HEK293T (cell line): ENCODE results near the gene MT1F.

ENCODE experiments used
- ARNT ChIP-seq: fragments of 450-650 bp; IDR thresholded peaks from 2 replicates; pipeline ENCODE4 v1.6.1; 2017; ENCODE audit warnings: mild to moderate bottlenecking
- NFRKB ChIP-seq: fragments of 450-650 bp; IDR thresholded peaks from 2 replicates; pipeline ENCODE4 v1.6.1; 2016; ENCODE audit warnings: mild to moderate bottlenecking, moderate library complexity
- SUZ12 ChIP-seq: fragments of 450-650 bp; IDR thresholded peaks from 2 replicates; pipeline ENCODE4 v1.6.1; 2016; ENCODE audit warnings: mild to moderate bottlenecking

DNA sequence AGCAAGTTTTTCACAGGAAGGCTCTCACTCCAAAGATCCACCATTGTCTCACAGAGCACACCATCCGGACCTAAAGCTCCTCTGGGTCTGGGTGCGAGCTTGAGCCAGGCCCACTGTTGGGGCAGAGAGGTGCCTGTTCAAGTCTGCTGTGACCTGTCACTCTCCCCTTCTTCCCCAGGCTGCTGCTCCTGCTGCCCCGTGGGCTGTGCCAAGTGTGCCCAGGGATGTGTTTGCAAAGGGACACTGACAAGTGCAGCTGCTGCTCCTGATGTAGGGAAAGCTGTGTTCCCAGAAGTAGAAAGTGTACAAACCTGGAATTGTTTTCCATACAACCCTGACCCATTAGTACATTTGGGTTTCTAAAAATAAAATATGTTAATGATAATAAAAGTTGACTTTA, 19.7 kb downstream of the MT1F start:
- TF ChIP-seq ARNT (no peak), SUZ12 (no peak), NFRKB (no peak)
